Measurements from ENCODE around the gene PCDH9. TPM values are rescaled to one million over a fixed set of nuclear protein-coding genes. Genes with fewer than 3 reads are reported as not detected.

PCDH9 gene
- polyA plus RNA-seq, 3 donors = 0.03 TPM; not detected in 1

DNA sequence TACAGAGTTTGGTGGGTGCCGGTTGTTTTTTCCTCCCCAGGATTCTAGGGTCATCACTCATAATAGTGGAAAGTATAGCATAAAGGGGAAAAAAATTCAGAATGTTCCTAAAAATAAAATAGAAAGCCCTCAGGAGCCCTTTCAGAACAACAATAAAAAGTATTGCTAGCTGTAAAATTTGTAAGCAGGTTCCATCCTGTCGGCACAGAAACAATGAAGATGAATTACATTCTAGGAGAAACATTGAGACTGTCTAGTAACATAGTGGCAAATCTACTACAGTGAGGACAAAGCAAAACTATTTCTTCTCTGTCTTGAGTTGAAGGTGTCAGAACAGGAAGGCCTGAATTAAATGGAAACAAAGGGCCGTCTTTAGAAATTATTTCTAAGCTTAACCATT is 870.7 kb downstream of the PCDH9 start:
- Histone ChIP-seq H4K20me1 (ENCODE audit: insufficient read depth, low read length) (no peaks in the 10 kb centered on the region), H3K4me1 (ENCODE audit: control insufficient read depth in 1 of 2, insufficient read depth in 2 of 2, low read length in 2 of 2) (no peaks in the 10 kb centered on the region), H3K27me3 (ENCODE audit: control insufficient read depth in 2 of 2, insufficient read depth in 2 of 2, low read length in 2 of 2) (no peaks in the 10 kb centered on the region), H3K9ac (ENCODE audit: insufficient read depth, low read length, poor library complexity, severe bottlenecking) (no peak overlapping the region), H3K79me2 (ENCODE audit: insufficient read depth, low read length) (no peaks in the 10 kb centered on the region), H3K4me3 (replicated peaks in 1 of 3; ENCODE audit: low read depth in 2 of 3, low read length in 3 of 3) (no peak overlapping the region), H3K27ac (ENCODE audit: low read depth in 1 of 2, low read length in 2 of 2) (no peak overlapping the region), H3K9me3 (replicated peaks in 1 of 2; ENCODE audit: control insufficient read depth in 1 of 2, insufficient read depth in 1 of 2, low read length in 2 of 2) (no peaks in the 10 kb centered on the region), H3K4me2 (replicated peaks; ENCODE audit: extremely low read depth, low read length, poor library complexity, severe bottlenecking) (no peak overlapping the region), H3K36me3 (replicated peaks in 1 of 2; ENCODE audit: control insufficient read depth in 1 of 2, insufficient read depth in 2 of 2, low read length in 2 of 2) (no peaks in the 10 kb centered on the region), H2AFZ (ENCODE audit: insufficient read depth, low read depth, low read length, poor library complexity, severe bottlenecking) (no peak overlapping the region)
- no peak for TF ChIP-seq CTCF (IDR thresholded peaks at IDR 0.05)
- Mint-ChIP-seq H3K9me3 (peaks cover 0 to 4% (median 0%) of the 10 kb centered on the region in 7 donors), H3K4me3 (no peak overlapping the region), H3K27me3 (ENCODE audit: low read depth in 3 of 3) (no peaks in the 10 kb centered on the region), H3K27ac (no peak overlapping the region), H3K36me3 (no peaks in the 10 kb centered on the region), H3K4me1 (no peaks in the 10 kb centered on the region)
- intact Hi-C loops (cut with micrococcal nuclease) = no loop called here
- WGBS (ENCODE audit: insufficient coverage) = no CpG with 5 or more reads among the region's 3 CpGs
- DNase-seq = no peak

GRCh38 chr13:66358564-66358963 is 871.6 kb downstream of the PCDH9 start:
- H3K9me3 Mint-ChIP-seq = peaks cover 0 to 2% (median 0%) of the 10 kb centered on the region in 7 donors
- H3K36me3 Mint-ChIP-seq = no peaks in the 10 kb centered on the region
- no peak overlapping the region for H2AFZ ChIP-seq (ENCODE audit: insufficient read depth, low read depth, low read length, poor library complexity, severe bottlenecking)
- H4K20me1 ChIP-seq (ENCODE audit: insufficient read depth, low read length) = no peaks in the 10 kb centered on the region
- no peak overlapping the region for H3K9ac ChIP-seq (ENCODE audit: insufficient read depth, low read length, poor library complexity, severe bottlenecking)
- H3K27ac Mint-ChIP-seq = no peak overlapping the region
- no peaks in the 10 kb centered on the region for H3K27me3 Mint-ChIP-seq (ENCODE audit: low read depth in 3 of 3)
- H3K79me2 ChIP-seq (ENCODE audit: insufficient read depth, low read length) = no peaks in the 10 kb centered on the region
- no peak overlapping the region for H3K4me2 ChIP-seq (replicated peaks; ENCODE audit: extremely low read depth, low read length, poor library complexity, severe bottlenecking)
- no peak for DNase-seq
- H3K27ac ChIP-seq (ENCODE audit: low read depth in 1 of 2, low read length in 2 of 2) = no peak overlapping the region
- no peaks in the 10 kb centered on the region for H3K9me3 ChIP-seq (replicated peaks in 1 of 2; ENCODE audit: control insufficient read depth in 1 of 2, insufficient read depth in 1 of 2, low read length in 2 of 2)
- no peak overlapping the region for H3K4me3 Mint-ChIP-seq
- H3K4me1 ChIP-seq (ENCODE audit: control insufficient read depth in 1 of 2, insufficient read depth in 2 of 2, low read length in 2 of 2) = no peaks in the 10 kb centered on the region
- H3K27me3 ChIP-seq (ENCODE audit: control insufficient read depth in 2 of 2, insufficient read depth in 2 of 2, low read length in 2 of 2) = no peaks in the 10 kb centered on the region
- intact Hi-C loops (cut with micrococcal nuclease) = no loop called here
- H3K36me3 ChIP-seq (replicated peaks in 1 of 2; ENCODE audit: control insufficient read depth in 1 of 2, insufficient read depth in 2 of 2, low read length in 2 of 2) = no peaks in the 10 kb centered on the region
- H3K4me1 Mint-ChIP-seq = no peaks in the 10 kb centered on the region
- no peak for TF ChIP-seq CTCF (IDR thresholded peaks at IDR 0.05)
- H3K4me3 ChIP-seq (replicated peaks in 1 of 3; ENCODE audit: low read depth in 2 of 3, low read length in 3 of 3) = no peak overlapping the region
